GM23248 (cell line): ENCODE data around the gene DPYSL5.

Experiments
- EZH2 ChIP-seq: fragments of 200-600 bp; sonication (generic); IDR thresholded peaks from 2 replicates; pipeline ENCODE4 v1.6.1; 2018; ENCODE audit warnings: antibody characterized with exemption, mild to moderate bottlenecking; ENCODE audit not compliant: insufficient read depth, poor library complexity, severe bottlenecking
- EZH2phosphoT487 ChIP-seq: fragments of 200-600 bp; sonication (generic); IDR thresholded peaks from 2 replicates; pipeline ENCODE4 v1.6.1; 2018; ENCODE audit warnings: antibody characterized with exemption, moderate library complexity, mild to moderate bottlenecking, low read depth; ENCODE audit not compliant: insufficient read depth

- TF ChIP-seq EZH2phosphoT487 (no peak), EZH2 (no peak)
Observed at GRCh38 chr2:26957534-26957933, 109.6 kb downstream of the DPYSL5 start.
